AG08396 (cell line): ENCODE data around the gene RPS6KA3.
A peak's percentile ranks its signal among the peaks of the same experiment; 100 is the strongest.
"Not testable (repeated sequence)": the region's sequence is repeated elsewhere in the genome, so short reads cannot be mapped to it uniquely, and the experiment has no call there.

Source experiments
- DNase-seq: peaks from one replicate; pipeline ENCODE4 v3.0.0; 2012; ENCODE audit warnings: low spot score, mixed read lengths

RPS6KA3 gene

DNA sequence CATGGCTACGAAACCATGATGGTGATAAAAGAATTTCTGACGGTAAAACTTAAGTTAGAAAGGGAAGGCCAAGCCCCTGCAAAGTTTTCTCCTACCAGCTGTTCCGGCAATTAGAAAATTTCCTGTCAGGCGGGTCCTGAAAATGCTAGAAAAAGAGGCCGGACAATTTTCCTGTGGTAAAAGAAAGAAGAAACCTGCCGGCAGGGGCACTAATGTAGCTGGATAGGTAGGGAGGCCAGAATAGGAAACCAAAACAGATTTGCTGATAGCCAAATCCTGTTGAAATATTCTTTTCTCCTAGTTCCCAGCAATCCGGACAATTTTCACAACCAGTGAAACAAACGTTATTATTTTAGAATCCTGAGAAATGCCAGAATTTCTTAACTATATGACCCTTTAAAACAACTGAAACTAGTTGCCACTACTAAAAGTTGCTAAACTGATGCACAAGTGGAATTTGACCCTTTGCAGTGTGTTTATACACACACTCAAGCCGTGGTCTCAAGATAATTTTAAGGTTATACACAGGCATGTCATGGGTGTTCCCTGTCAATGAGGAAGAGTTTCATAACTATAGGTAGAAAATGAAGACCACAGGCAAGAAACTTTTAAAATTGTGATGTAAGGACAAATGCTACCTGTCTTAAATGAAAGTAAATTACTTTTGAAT lies 47.7 kb downstream of the RPS6KA3 start:
- DNase-seq: no peak

DNA sequence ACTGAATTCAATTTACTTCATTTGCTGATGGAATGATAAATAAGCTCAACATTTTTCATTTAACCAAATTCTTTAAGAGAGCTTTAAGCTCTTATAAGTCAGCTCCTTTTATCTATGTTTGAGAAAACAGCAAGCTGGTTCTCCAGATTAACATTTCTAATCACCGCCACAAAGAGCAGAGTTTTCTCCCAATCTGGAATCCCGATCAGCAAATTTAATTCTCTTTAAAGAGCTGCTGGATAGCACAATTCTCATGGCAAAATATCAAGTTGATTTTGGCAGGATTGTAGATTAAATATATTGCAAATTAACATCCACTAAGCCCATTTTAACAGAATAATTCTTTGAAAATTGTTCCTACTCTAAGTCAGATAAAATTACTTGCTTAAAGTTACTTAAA lies 48.8 kb downstream of the RPS6KA3 start:
- no peak for DNase-seq

DNA sequence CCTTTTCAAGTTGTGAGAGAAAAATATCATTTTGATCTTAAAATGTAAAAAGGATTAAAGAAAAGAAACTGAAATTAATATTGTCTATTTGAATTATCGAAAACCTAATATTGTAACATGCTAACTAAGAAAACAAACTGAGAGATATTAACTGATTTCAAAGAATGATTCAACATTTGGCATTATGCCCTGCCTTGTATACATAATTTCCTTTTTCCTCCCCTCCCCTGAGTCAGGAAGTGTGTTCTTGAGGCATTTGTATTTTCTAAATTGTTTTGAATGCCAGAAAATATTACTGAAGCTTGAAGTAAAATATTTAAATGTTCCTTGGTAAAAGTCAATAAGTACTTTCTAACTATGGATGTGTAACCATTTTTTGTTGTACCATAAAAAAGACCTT lies 49.4 kb downstream of the RPS6KA3 start:
- DNase-seq: no peak

DNA sequence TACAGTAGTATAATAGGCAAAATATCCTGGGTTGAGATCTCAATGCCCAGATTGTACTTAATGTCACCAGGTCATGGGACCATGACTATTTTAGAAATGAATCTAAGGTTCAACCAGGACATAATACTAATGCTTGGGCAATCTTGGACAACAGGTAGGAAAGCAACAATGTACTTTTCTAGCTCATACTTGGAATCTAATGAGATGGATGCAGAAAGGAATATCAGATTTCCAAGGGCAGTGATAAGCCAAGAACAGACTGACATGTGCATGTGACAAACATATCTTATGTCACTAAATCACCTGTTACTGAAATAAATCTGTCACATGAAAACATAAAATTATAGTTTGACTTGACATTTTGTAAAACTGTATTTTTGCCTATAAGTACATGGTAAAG lies 51.1 kb downstream of the RPS6KA3 start:
- no peak for DNase-seq

- DNase-seq: no peak
Measured at GRCh38 chrX:20212486-20213089, 54.1 kb downstream of the RPS6KA3 start.

DNA sequence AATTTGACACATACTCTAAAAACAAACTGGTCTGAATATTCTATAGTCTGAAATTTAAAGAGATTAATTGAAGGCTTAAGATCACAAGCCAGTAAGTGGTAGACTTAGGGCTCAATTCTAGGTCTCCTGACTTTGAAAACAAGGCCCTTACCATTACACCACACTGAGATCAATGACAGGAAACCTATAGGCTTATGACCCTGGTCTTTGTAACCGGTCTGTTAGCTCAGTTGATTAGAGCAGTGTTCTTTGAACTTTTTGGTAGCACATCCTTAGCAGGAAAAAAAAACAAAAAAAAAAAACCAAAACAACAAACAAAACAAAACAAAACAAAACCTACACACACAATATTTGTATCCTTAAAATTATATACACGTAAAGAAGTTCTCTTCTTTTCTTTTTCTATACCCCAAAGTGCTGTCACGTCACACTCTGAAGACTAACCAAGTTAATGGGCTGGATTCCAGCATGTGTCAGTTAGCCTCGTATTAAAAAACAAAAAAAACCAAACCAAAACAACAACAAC lies 55.4 kb downstream of the RPS6KA3 start:
- no peak for DNase-seq

GRCh38 chrX:20205927-20206708 lies 60.6 kb downstream of the RPS6KA3 start:
- no peak for DNase-seq

- no peak for DNase-seq
Measured at GRCh38 chrX:20204351-20204750, 62.4 kb downstream of the RPS6KA3 start.

GRCh38 chrX:20197641-20198210 lies 69.0 kb downstream of the RPS6KA3 start:
- no peak for DNase-seq

DNA sequence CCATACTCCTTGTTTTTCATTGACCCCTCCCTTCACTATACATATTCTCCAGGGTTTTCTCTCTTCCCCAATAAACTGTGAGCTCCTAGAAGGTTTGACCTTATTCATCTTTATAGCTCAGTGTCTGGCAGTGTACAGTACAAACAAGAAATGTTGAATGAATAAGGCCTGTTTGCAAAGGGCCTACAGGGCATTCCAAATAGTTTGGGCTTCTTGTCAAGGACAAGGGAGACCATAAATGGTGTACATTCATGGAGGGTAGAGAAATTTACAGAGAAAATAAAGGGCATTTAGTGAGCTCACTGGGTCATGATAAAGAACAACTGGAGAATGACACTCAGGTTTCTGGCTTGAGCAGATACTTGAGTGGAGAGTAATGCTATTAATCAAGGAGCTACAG lies 77.5 kb downstream of the RPS6KA3 start:
- DNase-seq: no peak

- no peak for DNase-seq
Measured at GRCh38 chrX:20181598-20182329, 84.9 kb downstream of the RPS6KA3 start.

DNA sequence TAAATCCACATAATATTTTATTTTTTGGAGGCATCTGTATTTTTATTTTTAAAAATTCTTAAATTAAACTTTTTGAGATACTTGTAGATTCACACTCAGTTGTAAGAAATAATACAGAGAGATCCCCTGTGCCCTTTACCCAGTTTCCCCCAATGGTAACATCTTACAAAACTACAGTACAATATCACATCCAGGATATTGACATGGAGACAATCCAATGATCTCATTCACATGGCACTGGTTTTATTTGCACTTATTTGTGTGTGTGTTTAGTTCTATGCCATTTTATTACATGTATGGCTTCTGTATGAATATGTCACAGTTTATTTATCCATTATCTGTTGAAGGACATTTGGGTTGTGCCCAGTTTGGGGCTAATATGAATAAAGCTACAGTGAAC lies 89.6 kb downstream of the RPS6KA3 start:
- no peak for DNase-seq

GRCh38 chrX:20173856-20174255 lies 92.9 kb downstream of the RPS6KA3 start:
- DNase-seq: no peak

- DNase-seq: no peak
Measured at GRCh38 chrX:20173313-20173712, 93.4 kb downstream of the RPS6KA3 start.

GRCh38 chrX:20171887-20172286 lies 94.8 kb downstream of the RPS6KA3 start:
- no peak for DNase-seq

DNA sequence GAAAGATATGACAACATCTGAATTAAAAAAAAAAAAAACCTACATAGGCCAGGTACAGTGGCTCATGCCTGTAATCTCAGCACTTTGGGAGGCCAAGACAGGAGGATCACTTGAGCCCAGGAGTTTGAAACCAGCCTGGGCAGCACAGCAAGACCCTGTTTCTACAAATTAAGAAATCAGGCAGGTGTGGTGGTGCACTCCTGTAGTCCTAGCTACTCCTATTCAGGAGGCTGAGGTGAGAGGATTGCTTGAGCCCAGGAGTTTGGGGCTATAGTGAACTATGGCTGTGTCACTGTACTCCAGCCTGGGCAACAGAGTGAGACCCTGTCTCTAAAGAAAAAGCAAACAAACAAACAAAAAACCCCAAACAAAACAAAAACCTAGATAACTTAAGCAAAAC lies 104.2 kb downstream of the RPS6KA3 start:
- DNase-seq: not testable (repeated sequence)

DNA sequence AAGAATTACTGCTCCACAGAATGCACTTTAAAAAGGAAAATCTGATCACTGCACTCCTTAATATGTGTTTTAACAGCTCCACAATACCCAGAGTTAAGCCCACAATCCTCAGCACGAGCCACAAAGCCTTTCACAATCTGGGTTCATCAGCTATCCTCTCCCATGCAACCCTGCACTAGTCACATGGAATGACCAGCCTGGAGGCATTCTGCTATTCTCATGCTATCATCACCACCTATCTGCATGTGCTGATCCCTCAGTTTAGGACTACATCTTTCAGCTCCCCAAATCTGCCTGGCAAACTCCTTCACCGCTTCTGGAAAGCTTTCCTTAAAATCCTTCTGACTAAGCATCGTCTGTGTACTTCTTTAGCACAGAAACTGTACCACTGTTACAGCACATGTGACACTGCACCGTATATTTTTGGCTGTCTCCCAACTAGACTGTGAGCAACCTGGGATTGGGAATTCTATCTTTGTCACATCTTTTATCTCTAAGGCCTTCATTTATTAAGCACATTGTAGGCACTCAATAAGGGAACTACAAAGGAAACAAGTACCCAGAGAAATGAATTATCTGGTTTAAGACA lies 106.8 kb downstream of the RPS6KA3 start:
- peak; percentile 2 for DNase-seq

- no peak for DNase-seq
Measured at GRCh38 chrX:20151689-20152088, 115.0 kb downstream of the RPS6KA3 start.

DNA sequence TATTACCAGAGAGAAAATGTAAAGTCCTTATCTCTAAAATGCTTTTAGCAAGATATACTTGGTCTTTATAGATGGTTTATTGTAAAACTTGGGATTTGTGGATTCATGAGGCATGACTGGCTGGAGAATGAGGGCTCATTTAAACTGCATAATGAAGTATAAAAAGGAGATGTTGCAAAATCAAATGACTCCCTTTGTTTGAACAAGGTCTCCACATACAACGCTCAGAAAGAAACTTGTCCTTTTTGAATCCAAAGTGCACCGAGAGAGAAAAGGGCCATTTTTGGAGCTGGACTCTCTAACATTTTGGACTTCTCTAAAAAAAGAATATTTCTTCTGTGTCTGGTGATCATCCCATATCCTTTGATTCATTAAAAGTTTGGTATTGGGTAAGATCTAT lies 117.4 kb downstream of the RPS6KA3 start:
- DNase-seq: no peak

DNA sequence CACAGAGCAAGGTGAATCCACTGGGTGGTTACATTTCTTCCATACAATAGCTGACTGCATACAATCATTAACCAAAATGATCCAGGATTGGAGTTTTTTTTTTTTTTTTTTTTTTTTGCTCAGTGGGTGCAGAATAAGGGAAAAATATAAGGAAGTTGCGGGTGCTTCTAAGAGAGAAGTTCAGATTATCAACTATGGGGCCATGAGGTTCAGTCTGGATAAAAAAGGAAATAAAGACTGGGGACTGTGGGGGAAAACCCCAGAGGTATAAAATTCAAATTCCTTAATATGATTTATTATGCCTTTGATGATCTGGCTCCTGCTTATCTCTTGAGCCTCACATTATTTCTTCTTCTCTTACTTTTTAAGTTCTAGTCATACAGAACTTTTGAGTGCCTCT lies 119.1 kb downstream of the RPS6KA3 start:
- no peak for DNase-seq

DNA sequence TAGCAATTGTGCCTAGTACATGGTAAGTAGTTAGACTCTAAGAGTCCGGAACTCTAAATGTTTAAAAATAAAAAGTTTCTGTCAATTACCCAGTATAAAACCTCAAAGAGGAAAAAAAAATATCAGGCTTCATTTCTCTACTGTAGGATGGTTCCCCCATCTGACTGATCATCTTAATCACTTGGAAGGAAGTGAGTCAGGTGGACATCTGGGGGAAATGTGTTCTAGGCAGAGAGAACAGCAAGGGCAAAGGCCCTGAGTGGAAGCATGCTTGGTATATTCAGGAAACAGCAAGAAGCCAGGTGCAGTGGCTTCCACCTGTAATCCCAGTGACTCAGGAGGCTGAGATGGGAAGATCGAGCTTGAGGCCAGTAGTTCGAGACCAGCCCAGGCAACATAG lies 122.2 kb downstream of the RPS6KA3 start:
- no peak for DNase-seq

GRCh38 chrX:20143561-20143960 lies 123.1 kb downstream of the RPS6KA3 start:
- DNase-seq: no peak
